HG03565 (cell line): ENCODE results near the gene WNK1.

ENCODE experiments used
- ATAC-seq: cut with Tn5 transposase; IDR thresholded peaks from one replicate; pipeline ENCODE4 v1.9.1; 2021; ENCODE audit warnings: mild to moderate bottlenecking, moderate library complexity; ENCODE audit not compliant: unreplicated experiment

The WNK1 gene

DNA sequence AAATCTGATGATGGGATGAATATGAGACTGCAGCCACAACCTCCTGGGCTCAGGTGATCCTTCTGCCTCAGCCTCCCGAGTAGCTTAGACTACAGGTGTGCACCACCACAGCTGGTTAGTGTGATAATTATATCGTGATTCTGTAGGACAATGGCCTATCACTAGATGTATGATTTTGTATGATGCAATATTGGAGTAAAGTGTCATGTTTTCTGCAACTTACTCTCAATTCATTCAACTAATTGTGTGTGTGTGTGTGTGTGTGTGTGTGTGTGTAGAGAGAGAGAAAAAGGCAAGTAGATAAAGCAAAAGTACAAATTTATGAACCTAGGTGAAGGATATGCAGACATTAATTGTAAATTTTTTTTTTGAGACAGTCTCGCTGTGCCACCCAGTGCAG, 186.4 kb downstream of the WNK1 start:
- ATAC-seq, result no peak

DNA sequence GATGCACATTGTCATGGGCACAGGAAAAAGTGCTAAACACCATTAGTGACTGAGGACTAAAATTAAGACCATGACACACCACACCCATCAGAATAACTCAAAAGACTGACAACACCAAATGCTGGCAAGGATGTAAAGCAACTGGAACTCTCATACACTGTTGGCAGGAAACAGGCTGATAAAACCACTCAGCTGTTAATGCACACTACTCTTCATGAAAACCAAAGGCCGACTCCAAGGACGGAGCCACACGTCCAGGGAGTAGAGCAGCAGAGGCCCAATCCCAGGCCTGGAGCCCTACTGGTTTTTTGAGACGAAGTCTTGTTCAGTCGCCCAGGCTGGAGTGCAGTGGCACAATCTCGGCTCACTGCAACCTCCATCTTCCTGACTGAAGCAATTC, 190.7 kb downstream of the WNK1 start:
- no peak for ATAC-seq

DNA sequence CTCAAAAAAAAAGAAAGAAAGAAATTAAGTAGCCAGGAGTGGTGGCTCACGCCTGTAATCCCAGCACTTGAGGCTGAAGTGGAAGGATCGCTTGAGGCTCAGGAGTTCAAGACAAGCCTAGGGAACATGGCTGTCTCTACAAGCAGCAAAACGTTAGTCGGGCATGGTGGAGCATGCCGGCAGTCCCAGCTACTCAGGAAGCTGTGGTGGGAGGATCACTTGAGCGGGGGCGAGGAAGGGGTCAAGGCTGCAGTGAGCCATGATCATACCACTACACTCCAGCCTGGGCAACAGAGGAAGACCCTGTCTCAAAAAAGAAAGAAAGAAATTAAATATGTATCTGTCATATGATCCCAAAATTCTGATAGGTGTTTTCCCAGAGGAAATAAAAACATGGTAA, 191.8 kb downstream of the WNK1 start:
- no peak for ATAC-seq

DNA sequence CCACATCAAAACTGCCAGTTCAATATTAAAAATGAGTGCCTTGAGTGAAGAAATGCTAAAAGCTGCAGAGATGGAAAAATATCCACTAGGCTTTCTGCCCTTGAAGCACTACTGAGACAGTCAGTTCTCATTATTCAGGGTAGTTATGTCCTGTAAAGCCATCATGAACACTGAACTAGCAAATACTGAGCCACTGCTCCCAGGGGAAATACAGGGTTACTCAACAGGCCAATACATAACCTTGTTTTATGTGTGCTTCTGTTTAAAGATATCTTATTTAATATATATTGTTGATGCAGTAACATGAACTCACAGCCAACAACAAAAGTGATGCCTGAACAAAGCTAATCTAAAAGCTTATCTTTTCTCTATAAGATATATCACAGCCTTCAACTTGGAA, 193.8 kb downstream of the WNK1 start:
- ATAC-seq, result no peak

DNA sequence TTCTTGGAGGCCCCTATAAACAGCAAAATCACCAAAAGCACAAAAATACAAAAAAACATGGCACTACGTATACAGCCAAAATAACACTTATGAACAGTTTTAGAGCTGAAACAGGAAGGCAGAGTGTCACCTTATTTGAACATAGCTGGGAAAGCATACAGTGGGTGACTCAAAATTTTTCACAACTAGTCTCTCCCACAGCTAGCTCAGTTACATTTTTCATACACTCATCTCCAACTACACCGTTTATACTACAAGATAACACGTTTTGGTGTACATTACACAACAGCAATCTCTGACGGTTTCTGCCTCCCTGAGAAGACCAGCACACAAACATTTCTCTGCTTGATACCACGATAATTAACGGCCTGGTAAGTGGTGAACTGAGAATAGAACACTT, 194.3 kb downstream of the WNK1 start:
- ATAC-seq, result no peak

DNA sequence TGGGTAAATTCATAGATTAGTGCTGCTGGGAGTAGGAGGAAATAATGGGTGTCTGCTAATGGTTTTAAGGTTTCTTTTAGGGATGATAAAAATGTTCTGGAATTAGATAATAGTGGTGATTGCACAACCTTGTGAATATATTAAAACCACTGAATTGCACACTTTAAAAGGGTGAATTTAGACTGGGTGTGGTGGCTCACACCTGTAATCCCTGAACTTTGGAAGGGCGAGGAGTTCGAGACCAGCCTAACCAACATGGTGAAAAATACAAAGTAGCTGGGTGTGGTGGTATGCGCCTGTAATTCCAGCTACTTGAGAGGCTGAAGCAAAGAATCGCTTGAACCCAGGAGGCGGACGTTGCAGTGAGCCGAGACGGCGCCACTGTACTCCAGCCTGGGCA, 195.9 kb downstream of the WNK1 start:
- ATAC-seq, result no peak

DNA sequence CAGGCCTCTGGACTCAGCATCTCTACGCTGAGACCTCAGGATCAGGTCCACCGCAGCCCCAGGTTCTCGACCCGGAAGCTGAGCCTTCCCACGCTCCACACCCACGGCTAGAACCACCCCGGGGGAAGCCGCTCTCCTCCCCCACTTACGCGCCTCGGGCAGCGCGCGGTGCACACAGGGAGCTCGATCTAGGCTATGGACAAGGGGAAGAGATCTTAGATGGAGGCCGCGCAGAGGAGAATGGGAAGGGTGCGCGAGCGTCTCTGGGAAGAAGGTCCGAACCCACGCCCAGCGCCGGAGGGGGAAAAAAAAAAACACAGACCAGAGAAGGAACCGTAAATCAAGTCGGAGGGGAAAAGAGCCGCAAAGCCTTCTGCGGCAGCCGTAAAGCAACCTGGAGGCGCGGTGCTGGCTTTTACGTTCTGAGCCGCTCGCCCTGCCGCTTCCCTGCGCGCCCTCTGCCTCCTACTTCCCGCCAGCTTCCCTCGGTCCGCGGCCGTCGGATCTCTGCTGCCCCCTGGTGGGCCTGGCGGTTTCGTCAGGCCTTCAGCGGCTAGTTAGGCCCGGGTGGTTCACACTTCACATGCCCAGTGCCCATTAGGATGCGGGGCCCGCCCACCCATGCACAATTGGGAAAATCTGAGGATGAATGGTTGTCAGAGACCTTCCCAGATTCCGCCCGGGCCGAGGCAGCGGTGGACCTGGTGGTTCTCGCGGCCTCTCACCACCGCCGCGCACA, 197.2 kb downstream of the WNK1 start, which contains the start of gene RAD52:
Gene RAD52, minus strand, starts transcription at position 242 of the 739 bp plus-strand sequence. CDS start 16,636 bp downstream, outside the sequence.
- ATAC-seq, result peak; percentile 69

DNA sequence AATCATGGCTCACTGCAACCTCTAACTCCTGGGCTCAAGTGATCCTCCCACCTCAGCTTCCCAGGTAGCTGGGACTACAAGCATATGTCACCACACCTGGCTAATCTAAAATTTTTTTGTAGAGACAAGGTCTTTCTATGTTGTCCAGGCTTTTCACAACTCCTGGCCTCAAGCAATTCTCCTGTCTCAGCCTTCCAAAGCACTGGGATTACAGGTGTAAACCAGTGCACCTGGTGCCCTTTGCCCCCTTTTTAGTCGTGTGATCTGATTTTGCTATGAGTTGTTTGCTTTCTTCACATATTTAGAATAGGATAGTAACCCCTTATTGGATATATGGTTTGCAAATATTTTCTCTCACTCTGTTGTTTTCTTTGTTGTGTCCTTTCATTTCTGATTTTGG, 198.8 kb downstream of the WNK1 start:
- ATAC-seq, result no peak

DNA sequence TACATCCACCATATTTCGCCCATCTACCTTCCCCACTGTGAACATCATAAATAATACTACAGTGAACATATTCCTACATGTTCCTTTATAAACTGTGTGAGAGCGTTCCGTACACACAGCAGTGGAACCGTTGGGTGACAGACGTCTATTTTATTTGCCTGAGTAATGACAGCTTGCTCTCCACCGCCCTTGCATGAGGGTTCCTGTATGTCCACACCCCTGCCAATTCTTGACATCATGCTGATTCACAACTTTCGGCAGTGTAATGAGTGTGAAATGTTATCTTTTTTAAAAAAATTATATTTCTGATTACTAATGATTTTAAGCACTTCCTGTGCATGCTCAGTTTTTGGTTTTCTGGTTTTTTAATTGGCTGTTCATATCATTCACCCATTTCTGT, 201.4 kb downstream of the WNK1 start:
- ATAC-seq, result no peak

DNA sequence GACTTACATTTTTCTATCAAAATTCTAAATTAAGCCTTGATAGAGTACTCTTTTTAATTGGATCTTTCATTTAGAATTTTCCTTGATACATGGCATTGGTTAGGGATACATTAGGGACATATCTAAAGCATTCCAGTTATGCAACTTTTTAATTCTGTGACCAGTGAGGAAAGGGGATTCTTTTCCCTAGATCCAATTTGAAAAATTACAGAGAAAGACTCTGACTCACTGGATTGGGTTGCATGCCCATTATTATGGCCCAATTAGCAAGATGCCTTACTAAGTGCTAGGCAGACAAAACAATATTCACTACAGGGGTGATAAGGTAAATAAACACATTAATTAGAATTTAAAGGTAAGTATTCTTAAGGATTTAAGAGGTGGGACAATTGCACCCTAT, 202.4 kb downstream of the WNK1 start:
- ATAC-seq, result no peak

DNA sequence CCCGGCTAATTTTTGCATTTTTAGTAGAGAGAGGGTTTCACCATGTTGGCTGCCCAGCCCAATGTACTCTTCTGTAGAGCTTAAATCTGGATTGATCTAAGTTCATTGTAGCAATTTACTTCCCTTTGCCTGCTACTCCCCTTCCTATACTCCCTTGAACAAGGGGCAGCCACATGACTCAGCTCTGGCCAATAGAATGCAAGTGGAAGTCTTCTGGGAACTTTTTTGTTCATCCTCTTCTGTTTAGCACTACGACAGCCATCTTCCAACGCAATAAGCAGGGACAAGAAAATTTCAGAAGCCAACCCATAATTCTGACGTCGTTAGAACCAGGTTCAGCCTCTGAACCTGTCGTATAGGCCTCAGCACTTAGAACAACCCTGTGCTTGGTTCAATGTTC, 203.6 kb downstream of the WNK1 start:
- ATAC-seq, result no peak

DNA sequence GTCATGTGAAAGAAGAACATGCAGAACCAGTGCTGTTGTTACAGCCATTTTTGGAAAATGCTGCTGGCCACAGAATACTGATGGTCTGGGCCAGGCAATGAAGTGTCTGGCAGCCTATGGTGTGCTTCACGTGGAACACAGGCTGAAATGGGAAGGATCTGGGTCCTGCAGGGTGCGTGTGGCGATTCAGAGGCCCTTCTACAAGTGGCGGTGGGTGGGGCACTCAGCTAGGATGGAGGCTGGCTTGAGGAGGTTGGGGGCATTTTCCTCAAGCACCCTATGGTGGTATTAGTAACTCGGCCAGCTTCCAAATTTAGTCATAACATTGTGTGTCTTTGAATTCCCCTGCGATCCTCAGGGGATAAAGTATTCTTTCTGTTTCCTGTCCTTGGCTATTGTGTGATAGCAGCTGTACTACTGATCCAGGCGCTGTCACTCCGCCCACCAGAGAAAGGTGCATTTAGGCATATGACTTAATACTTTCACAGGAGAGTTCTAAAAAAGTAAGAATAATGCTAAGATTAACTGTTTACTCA, 206.3 kb downstream of the WNK1 start:
- ATAC-seq, result peak; percentile 75
